ENCODE data around the gene BRD3.

DNA sequence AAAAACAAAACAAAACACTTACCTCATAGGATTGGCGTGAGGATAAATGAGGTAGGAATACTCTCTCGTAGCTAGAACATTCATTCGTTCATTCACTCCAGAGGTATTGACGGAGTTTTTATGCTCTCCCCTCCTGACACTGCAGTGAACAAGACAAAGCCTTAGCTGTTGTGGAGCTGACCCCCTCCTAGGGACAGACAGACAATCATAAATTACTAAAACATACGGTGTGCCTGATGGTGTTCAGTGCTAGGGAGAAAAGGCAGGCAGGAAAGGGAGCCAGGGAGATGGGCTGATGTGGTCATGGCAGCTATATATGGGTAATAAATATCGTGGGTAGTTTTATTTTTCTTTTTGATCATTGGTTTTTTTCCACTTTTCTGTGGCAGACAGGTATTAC lies 5.7 kb upstream of the BRD3 start:
- TF ChIP-seq, protein P1, sequence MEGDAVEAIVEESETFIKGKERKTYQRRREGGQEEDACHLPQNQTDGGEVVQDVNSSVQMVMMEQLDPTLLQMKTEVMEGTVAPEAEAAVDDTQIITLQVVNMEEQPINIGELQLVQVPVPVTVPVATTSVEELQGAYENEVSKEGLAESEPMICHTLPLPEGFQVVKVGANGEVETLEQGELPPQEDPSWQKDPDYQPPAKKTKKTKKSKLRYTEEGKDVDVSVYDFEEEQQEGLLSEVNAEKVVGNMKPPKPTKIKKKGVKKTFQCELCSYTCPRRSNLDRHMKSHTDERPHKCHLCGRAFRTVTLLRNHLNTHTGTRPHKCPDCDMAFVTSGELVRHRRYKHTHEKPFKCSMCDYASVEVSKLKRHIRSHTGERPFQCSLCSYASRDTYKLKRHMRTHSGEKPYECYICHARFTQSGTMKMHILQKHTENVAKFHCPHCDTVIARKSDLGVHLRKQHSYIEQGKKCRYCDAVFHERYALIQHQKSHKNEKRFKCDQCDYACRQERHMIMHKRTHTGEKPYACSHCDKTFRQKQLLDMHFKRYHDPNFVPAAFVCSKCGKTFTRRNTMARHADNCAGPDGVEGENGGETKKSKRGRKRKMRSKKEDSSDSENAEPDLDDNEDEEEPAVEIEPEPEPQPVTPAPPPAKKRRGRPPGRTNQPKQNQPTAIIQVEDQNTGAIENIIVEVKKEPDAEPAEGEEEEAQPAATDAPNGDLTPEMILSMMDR (IDR thresholded peaks at IDR 0.05): no peak
- TF ChIP-seq POLR2A (IDR thresholded peaks at IDR 0.05) (no peak), EP300 (IDR thresholded peaks at IDR 0.05) (no peak), POLR2AphosphoS5 (IDR thresholded peaks at IDR 0.05) (no peak)
